SK-N-SH (cell line): ENCODE data around the gene ZNF30. TPM values are rescaled to one million over a fixed set of nuclear protein-coding genes. Genes with fewer than 3 reads are reported as not detected.

Experiments used
- CTCF ChIA-PET: fragments of 300-600, 350-600 bp; formaldehyde crosslinking; extraction: SDS; loops from one replicate; lab custom pipeline; 2021; lab: Yijun Ruan, JAX
- POLR2A ChIA-PET: fragments of 350-600 bp; sonication (Branson Sonifier 250); formaldehyde crosslinking; extraction: SDS; loops from one replicate; lab custom pipeline; 2020; ENCODE audit warnings: antibody characterized with exemption, inconsistent platforms; lab: Yijun Ruan, JAX
- DNase-seq: peaks from one replicate; pipeline ENCODE4 v3.0.0; 2012
- H2AFZ ChIP-seq: fragments of 200-600 bp; sonication (generic); 2 replicates; pipeline ENCODE4 v1.8.1; 2016; ENCODE audit warnings: antibody characterized with exemption, mild to moderate bottlenecking, low read depth
- H3F3A ChIP-seq: fragments of 200-600 bp; sonication (generic); replicated peaks from 2 replicates; pipeline ENCODE3; 2016; ENCODE audit warnings: antibody characterized with exemption, mild to moderate bottlenecking; ENCODE audit not compliant: insufficient read depth
- H3K27ac ChIP-seq, 2 experiments: fragments of 200-500 bp in 1 of 2; fragments of 200-600 bp in 1 of 2; sonication (Bioruptor generic) in 1 of 2; sonication (generic), shearing (Covaris generic) in 1 of 2; 2 replicates each; pipeline versions ENCODE4 v1.5.1 to v1.6.1; 2014 to 2016; ENCODE audit warnings: low read depth in 2 of 2, inconsistent platforms in 1 of 2, low read length in 1 of 2, mild to moderate bottlenecking in 1 of 2, mixed read lengths in 1 of 2
- H3K27me3 ChIP-seq: fragments of 200-600 bp; sonication (generic), shearing (Covaris generic); 2 replicates; pipeline ENCODE4 v1.6.1; 2016; ENCODE audit warnings: mixed run types; ENCODE audit not compliant: insufficient read depth
- H3K36me3 ChIP-seq, 2 experiments: fragments of 200-500 bp in 1 of 2; fragments of 200-600 bp in 1 of 2; sonication (Bioruptor generic) in 1 of 2; sonication (generic) in 1 of 2; replicated peaks in 1 of 2; 2 replicates each; pipeline versions ENCODE3 to v1.5.1; 2014 to 2016; ENCODE audit warnings: low read length in 1 of 2, mild to moderate bottlenecking in 1 of 2; ENCODE audit not compliant: insufficient read depth in 2 of 2, control insufficient read depth in 1 of 2
- H3K4me1 ChIP-seq, 2 experiments: fragments of 200-500 bp in 1 of 2; fragments of 200-600 bp in 1 of 2; sonication (Bioruptor generic) in 1 of 2; sonication (generic), shearing (Covaris generic) in 1 of 2; 2 replicates each; pipeline versions ENCODE4 v1.5.1 to v1.6.1; 2014 to 2016; ENCODE audit warnings: low read depth in 1 of 2, low read length in 1 of 2, mixed run types in 1 of 2; ENCODE audit not compliant: insufficient read depth in 2 of 2, control insufficient read depth in 1 of 2
- H3K4me2 ChIP-seq: fragments of 200-600 bp; sonication (generic), shearing (Covaris generic); 2 replicates; pipeline ENCODE4 v1.6.1; 2017; ENCODE audit warnings: mixed run types
- H3K4me3 ChIP-seq, 2 experiments: fragments of 200-500 bp in 1 of 2; fragments of 200-600 bp in 1 of 2; sonication (Bioruptor generic) in 1 of 2; sonication (generic), shearing (Covaris generic) in 1 of 2; 2 replicates each; pipeline versions ENCODE4 v1.5.1 to v1.8.1; 2014 to 2016; ENCODE audit warnings: low read depth in 2 of 2, inconsistent platforms in 1 of 2, low read length in 1 of 2, mild to moderate bottlenecking in 1 of 2, mixed read lengths in 1 of 2, moderate library complexity in 1 of 2
- H3K79me2 ChIP-seq: fragments of 200-600 bp; sonication (generic); 2 replicates; pipeline ENCODE4 v1.8.1; 2017; ENCODE audit warnings: mild to moderate bottlenecking; ENCODE audit not compliant: insufficient read depth
- H3K9ac ChIP-seq: fragments of 200-600 bp; sonication (generic); 2 replicates; pipeline ENCODE4 v1.6.1; 2017; ENCODE audit warnings: mixed run types
- H3K9me2 ChIP-seq: fragments of 200-600 bp; sonication (generic); 2 replicates; pipeline ENCODE4 v1.6.1; 2017; ENCODE audit warnings: mixed run types
- H3K9me3 ChIP-seq: fragments of 200-600 bp; sonication (generic); 2 replicates; pipeline ENCODE4 v1.6.1; 2017; ENCODE audit warnings: mixed run types, mild to moderate bottlenecking, moderate library complexity
- H4K20me1 ChIP-seq: fragments of 200-600 bp; sonication (generic); 2 replicates; pipeline ENCODE4 v1.6.1; 2017; ENCODE audit warnings: mild to moderate bottlenecking, mixed run types; ENCODE audit not compliant: insufficient read depth
- CTCF ChIP-seq: fragments of 200-600 bp; sonication (generic); IDR thresholded peaks from 2 replicates; pipeline ENCODE4 v1.6.1; 2017; ENCODE audit warnings: antibody characterized with exemption, mild to moderate bottlenecking, moderate library complexity
- ELF1 ChIP-seq: IDR thresholded peaks from 2 replicates; pipeline ENCODE4 v1.4.0; 2012
- FOXJ3 ChIP-seq: sonication (generic); formaldehyde crosslinking; IDR thresholded peaks from 2 replicates; pipeline ENCODE4 v1.5.1; 2020; ENCODE audit warnings: mild to moderate bottlenecking, missing genetic modification reagents
- GABPA ChIP-seq: IDR thresholded peaks from 2 replicates; pipeline ENCODE4 v1.4.0; 2012; ENCODE audit warnings: low read depth, mild to moderate bottlenecking
- MAX ChIP-seq: IDR thresholded peaks from 2 replicates; pipeline ENCODE4 v1.4.0; 2012; ENCODE audit warnings: low read depth
- MXI1 ChIP-seq: IDR thresholded peaks from 2 replicates; pipeline ENCODE4 v1.6.1; 2012; ENCODE audit warnings: mild to moderate bottlenecking, low read depth, low read length, improper control_type of control experiment
- NFIC ChIP-seq: IDR thresholded peaks from 2 replicates; pipeline ENCODE4 v1.4.0; 2012; ENCODE audit warnings: borderline replicate concordance
- NRF1 ChIP-seq: IDR thresholded peaks from 2 replicates; pipeline ENCODE4 v1.6.1; 2012; ENCODE audit warnings: low read depth, mild to moderate bottlenecking, low read length
- POLR2AphosphoS5 ChIP-seq: IDR thresholded peaks from 2 replicates; pipeline ENCODE4 v1.6.1; 2012; ENCODE audit warnings: low read depth, low read length
- RAD21 ChIP-seq: IDR thresholded peaks from 2 replicates; pipeline ENCODE4 v1.6.1; 2012; ENCODE audit warnings: mild to moderate bottlenecking, low read length
- RCOR1 ChIP-seq: fragments of 150-350 bp; IDR thresholded peaks from 2 replicates; pipeline ENCODE4 v1.6.1; 2017; ENCODE audit warnings: antibody characterized with exemption, low read length
- RFX5 ChIP-seq: IDR thresholded peaks from 2 replicates; pipeline ENCODE4 v1.6.1; 2012; ENCODE audit warnings: mild to moderate bottlenecking, improper control_type of control experiment, low read length
- RXRA ChIP-seq: IDR thresholded peaks from 2 replicates; pipeline ENCODE4 v1.4.0; 2012; ENCODE audit warnings: low read depth, mild to moderate bottlenecking, borderline replicate concordance
- SIN3A ChIP-seq: IDR thresholded peaks from 2 replicates; pipeline ENCODE4 v1.6.1; 2012; ENCODE audit warnings: low read depth, mild to moderate bottlenecking, low read length, moderate library complexity, borderline replicate concordance
- TAF1 ChIP-seq: IDR thresholded peaks from 2 replicates; pipeline ENCODE4 v1.6.1; 2012; ENCODE audit warnings: low read depth, mild to moderate bottlenecking, low read length, moderate library complexity, borderline replicate concordance
- TEAD4 ChIP-seq: IDR thresholded peaks from 2 replicates; pipeline ENCODE4 v1.4.0; 2012; ENCODE audit warnings: mild to moderate bottlenecking, borderline replicate concordance; ENCODE audit not compliant: insufficient read depth
- USF1 ChIP-seq: IDR thresholded peaks from 2 replicates; pipeline ENCODE4 v1.4.0; 2012; ENCODE audit warnings: low read depth, borderline replicate concordance
- USF2 ChIP-seq: fragments of 150-350 bp; IDR thresholded peaks from 2 replicates; pipeline ENCODE4 v1.6.1; 2017; ENCODE audit warnings: antibody characterized with exemption, low read length, low read depth, borderline replicate concordance
- WGBS: methylation state at CpG from one replicate; pipeline ENCODE4 v1.1.6; 2017; ENCODE audit warnings: low lambda C conversion rate; 5-methylcytosine and 5-hydroxymethylcytosine counted together
- polyA plus RNA-seq, 3 experiments: library from polyadenylated mRNA; depleted of rRNA; stranded (reverse); fragments of >200 nt; gene quantifications; 2 replicates each; pipeline ENCODE4 v1.2.3, GENCODE V29; 2012

The ZNF30 gene
- polyA plus RNA-seq, 1 of the 3 experiments (the other 2 are of a cell fraction), result 1.7 TPM

GRCh38 chr19:34959021-34959420 lies 32.3 kb downstream of the ZNF30 start:
- TF ChIP-seq FOXJ3 (CRISPR knock-in tag), result no peak
- TF ChIP-seq NFIC, result no peak
- no peak for TF ChIP-seq RCOR1
- no peak for TF ChIP-seq RFX5
- TF ChIP-seq SIN3A, result no peak
- TF ChIP-seq MAX, result no peak
- TF ChIP-seq TEAD4, result no peak
- TF ChIP-seq ELF1, result no peak
- no peak for TF ChIP-seq CTCF
- no peak for TF ChIP-seq GABPA
- TF ChIP-seq MXI1, result no peak
- no peak for TF ChIP-seq USF2
- no peak for TF ChIP-seq USF1
- no peak for TF ChIP-seq RAD21
- no peak for TF ChIP-seq RXRA
- TF ChIP-seq NRF1, result no peak
- TF ChIP-seq POLR2AphosphoS5, result no peak
- TF ChIP-seq TAF1, result no peak
- no peak for DNase-seq
- no peak overlapping the region for H3K27ac ChIP-seq
- H3F3A ChIP-seq, result no peaks in the 10 kb centered on the region
- no peak overlapping the region for H2AFZ ChIP-seq
- peaks cover 0 to 21% of the 10 kb centered on the region in 2 experiments; a peak in 2 of 4 replicates for H3K4me1 ChIP-seq
- no peaks in the 10 kb centered on the region for H3K9me2 ChIP-seq
- H3K4me2 ChIP-seq, result no peak overlapping the region
- peak overlapping the region in 1 of 2 experiments; percentile 37; a peak in 1 of 4 replicates for H3K4me3 ChIP-seq
- H3K9me3 ChIP-seq, result peaks cover 9% of the 10 kb centered on the region; the same call in 1 of the 2 replicates
- H3K9ac ChIP-seq, result no peak overlapping the region
- WGBS, result 84% methylated on average over 7 of the region's 7 CpGs
- H4K20me1 ChIP-seq, result no peaks in the 10 kb centered on the region
- H3K27me3 ChIP-seq, result no peaks in the 10 kb centered on the region
- H3K36me3 ChIP-seq, result peaks cover 40 to 52% of the 10 kb centered on the region in 2 experiments
- H3K79me2 ChIP-seq, result peaks cover 23% of the 10 kb centered on the region; the same call in 1 of the 2 replicates
- POLR2A ChIA-PET, result no interaction called here
- CTCF ChIA-PET, result no interaction called here
